Gastroesophageal sphincter (tissue), 4 donors: ENCODE measurements around the gene ZNF385D. TPM values are rescaled to one million over a fixed set of nuclear protein-coding genes. Genes with fewer than 3 reads are reported as not detected.

Experiments
- ATAC-seq: fragments of 150-250 bp; one replicate; pipeline ENCODE4 v1.9.1; 2016; ENCODE audit warnings: mild to moderate bottlenecking, moderate library complexity
- H3K27ac ChIP-seq, 4 donors: fragments of 200-600 bp; sonication (generic) in 3 of 4; 1 replicate in 3 of 4; 2 replicates in 1 of 4; pipeline ENCODE4 v1.5.1; 2016 to 2019
- H3K27me3 ChIP-seq: fragments of 200-600 bp; sonication (generic); one replicate; pipeline ENCODE4 v1.5.1; 2019
- H3K36me3 ChIP-seq, 2 donors: fragments of 200-600 bp; sonication (generic); one replicate each; pipeline ENCODE4 v1.5.1; 2019; ENCODE audit warnings: control low read depth in 1 of 2
- H3K4me1 ChIP-seq, 3 donors: fragments of 200-600 bp; sonication (generic); 1 replicate in 2 of 3; 2 replicates in 1 of 3; pipeline ENCODE4 v1.5.1; 2016 to 2019; ENCODE audit warnings: control low read depth in 2 of 3
- H3K4me3 ChIP-seq, 2 donors: fragments of 200-600 bp; sonication (generic); one replicate each; pipeline ENCODE4 v1.5.1; 2019; ENCODE audit warnings: mild to moderate bottlenecking in 1 of 2, moderate library complexity in 1 of 2
- H3K9me3 ChIP-seq, 3 donors: fragments of 200-600 bp; sonication (generic); one replicate each; pipeline ENCODE4 v1.5.1; 2017 to 2019; ENCODE audit warnings: control low read depth in 2 of 3
- CTCF ChIP-seq, 4 experiments: fragments of 200-600 bp in 2 of 4; fragments of 450-650 bp in 2 of 4; sonication (generic) in 1 of 4; IDR thresholded peaks; one replicate each; pipeline ENCODE4 v1.5.1; 2017 to 2019; ENCODE audit warnings: antibody characterized with exemption in 4 of 4, mild to moderate bottlenecking in 2 of 4, moderate library complexity in 2 of 4
- EP300 ChIP-seq: sonication (generic); formaldehyde crosslinking; IDR thresholded peaks from one replicate; pipeline ENCODE4 v1.6.1; 2017; ENCODE audit warnings: antibody characterized with exemption, mild to moderate bottlenecking
- POLR2A ChIP-seq, 2 donors: fragments of 450-650 bp; IDR thresholded peaks; one replicate each; pipeline ENCODE4 v1.6.1; 2017; ENCODE audit warnings: antibody characterized with exemption in 2 of 2, mild to moderate bottlenecking in 2 of 2, moderate library complexity in 1 of 2
- POLR2AphosphoS5 ChIP-seq: sonication (generic); formaldehyde crosslinking; IDR thresholded peaks from one replicate; pipeline ENCODE4 v1.6.1; 2017; ENCODE audit warnings: antibody characterized with exemption
- WGBS, 2 donors: methylation state at CpG; one replicate each; pipeline ENCODE4 v1.1.5; 2018; ENCODE audit warnings: low coverage in 1 of 2; 5-methylcytosine and 5-hydroxymethylcytosine counted together
- total RNA-seq, 4 donors: library from RNA; depleted of rRNA; stranded (reverse); fragments of >200 nt; gene quantifications; one replicate each; pipeline ENCODE4 v1.1.0, GENCODE V29; 2016

ZNF385D gene
- total RNA-seq, 4 donors from 2014 or later = 8.1 to 17.9 (median 11.3) TPM

- Histone ChIP-seq H3K4me3 (no peak overlapping the region), H3K36me3 (no peaks in the 10 kb centered on the region), H3K9me3 (no peaks in the 10 kb centered on the region), H3K4me1 (peaks cover 0 to 37% (median 0%) of the 10 kb centered on the region in 3 donors), H3K27me3 (no peaks in the 10 kb centered on the region), H3K27ac (peak overlapping the region in 2 of 4 donors; percentile 22 to 59)
- 94 to 100% methylated on average over 3 of the region's 3 CpGs for WGBS, 2 donors
- ATAC-seq = no peak
- no peak for TF ChIP-seq EP300
- TF ChIP-seq POLR2AphosphoS5 = no peak
- no peak for TF ChIP-seq CTCF (IDR thresholded peaks at IDR 0.05)
- no peak for TF ChIP-seq POLR2A (IDR thresholded peaks at IDR 0.05)
These were observed 86.0 kb downstream of the ZNF385D start for GRCh38 chr3:21664996-21665395.

DNA sequence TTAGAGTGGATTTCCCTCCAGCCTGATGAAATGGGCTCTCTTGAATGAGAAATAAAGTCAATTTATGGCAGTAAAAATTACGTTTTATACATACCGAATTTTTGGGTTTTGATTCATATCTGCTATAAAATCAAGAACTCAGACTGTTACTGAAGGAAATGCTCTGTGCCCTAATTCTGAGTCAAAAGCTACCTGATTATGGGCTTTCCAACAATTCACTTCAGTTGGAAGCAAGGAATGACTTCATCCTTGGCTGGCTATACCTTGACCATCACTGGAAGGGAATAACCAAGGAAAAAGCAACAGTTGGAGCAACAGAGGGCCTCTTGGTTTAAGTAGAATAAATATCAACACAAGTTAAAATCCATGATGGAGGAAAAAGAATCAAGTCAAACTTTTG is 88.6 kb downstream of the ZNF385D start:
- WGBS, 2 donors = 100% methylated on average over 2 of the region's 2 CpGs; no CpG with 5 or more reads in 1 of the 2 donors
- H3K27me3 ChIP-seq = no peaks in the 10 kb centered on the region

GRCh38 chr3:21654662-21655061 is 96.3 kb downstream of the ZNF385D start:
- H3K27ac ChIP-seq = no peak overlapping the region
- ATAC-seq = no peak
- TF ChIP-seq EP300 = no peak
- no peak for TF ChIP-seq POLR2A (IDR thresholded peaks at IDR 0.05)
- no peak for TF ChIP-seq CTCF (IDR thresholded peaks at IDR 0.05)
- no peak for TF ChIP-seq POLR2AphosphoS5
- no peaks in the 10 kb centered on the region for H3K27me3 ChIP-seq
- peaks cover 0 to 19% (median 3%) of the 10 kb centered on the region in 3 donors for H3K4me1 ChIP-seq
- H3K4me3 ChIP-seq = no peak overlapping the region
- H3K36me3 ChIP-seq = no peaks in the 10 kb centered on the region
- 25 to 35% methylated on average over 1 of the region's 1 CpG for WGBS, 2 donors
- H3K9me3 ChIP-seq = no peaks in the 10 kb centered on the region

More for the DNA sequence above, 88.6 kb downstream of the ZNF385D start:
- no peak for ATAC-seq
- no peaks in the 10 kb centered on the region for H3K9me3 ChIP-seq
- peaks cover 0 to 39% (median 3%) of the 10 kb centered on the region in 3 donors for H3K4me1 ChIP-seq
- TF ChIP-seq EP300 (no peak), POLR2A (IDR thresholded peaks at IDR 0.05) (no peak), CTCF (IDR thresholded peaks at IDR 0.05) (no peak), POLR2AphosphoS5 (no peak)
- H3K4me3 ChIP-seq = no peak overlapping the region
- H3K36me3 ChIP-seq = no peaks in the 10 kb centered on the region
- H3K27ac ChIP-seq = no peak overlapping the region

- no peak overlapping the region for H3K27ac ChIP-seq
- no peak for ATAC-seq
- WGBS, 2 donors = 58 to 70% methylated on average over 5 of the region's 5 CpGs
These were observed 96.8 kb downstream of the ZNF385D start for GRCh38 chr3:21654241-21654640.

More at GRCh38 chr3:21654241-21654640, 96.8 kb downstream of the ZNF385D start:
- H3K4me3 ChIP-seq = no peak overlapping the region
- peaks cover 0 to 19% (median 3%) of the 10 kb centered on the region in 3 donors for H3K4me1 ChIP-seq
- no peaks in the 10 kb centered on the region for H3K36me3 ChIP-seq
- TF ChIP-seq CTCF (IDR thresholded peaks at IDR 0.05) = no peak
- no peak for TF ChIP-seq EP300
- TF ChIP-seq POLR2A (IDR thresholded peaks at IDR 0.05) = no peak
- TF ChIP-seq POLR2AphosphoS5 = no peak
- H3K27me3 ChIP-seq = no peaks in the 10 kb centered on the region
- H3K9me3 ChIP-seq = no peaks in the 10 kb centered on the region
